Bronchial epithelial cell (primary cell): ENCODE data around the gene SBSN. TPM values are rescaled to one million over a fixed set of nuclear protein-coding genes. Genes with fewer than 3 reads are reported as not detected.
"Not testable (repeated sequence)": the region's sequence is repeated elsewhere in the genome, so short reads cannot be mapped to it uniquely, and the experiment has no call there.

Experiments
- DNase-seq: peaks from one replicate; pipeline ENCODE4 v3.0.0-alpha.2; 2010; ENCODE audit warnings: low read depth
- FAIRE-seq: peaks from 2 replicates; lab custom pipeline; 2011; peaks lifted over from hg19 to GRCh38; lab: Jason Lieb, UNC
- H3K27me3 ChIP-seq: 2 replicates; pipeline ENCODE4 v1.5.1; 2011; ENCODE audit warnings: low read length; ENCODE audit not compliant: control insufficient read depth, insufficient read depth
- H3K36me3 ChIP-seq: 2 replicates; pipeline ENCODE4 v1.5.1; 2011; ENCODE audit warnings: low read length; ENCODE audit not compliant: control insufficient read depth, insufficient read depth
- H3K4me3 ChIP-seq: 2 replicates; pipeline ENCODE4 v1.5.1; 2011; ENCODE audit warnings: mild to moderate bottlenecking, low read depth, low read length, control low read depth
- CTCF ChIP-seq: IDR thresholded peaks from 2 replicates; pipeline ENCODE4 v1.5.1; 2011; ENCODE audit warnings: mild to moderate bottlenecking, moderate library complexity, low read length, control low read depth, inconsistent platforms; ENCODE audit not compliant: insufficient read depth, severe bottlenecking
- total RNA-seq: library from RNA; depleted of rRNA; stranded (reverse); fragments of >200 nt; gene quantifications from 2 replicates; pipeline ENCODE4 v1.2.1, GENCODE V29; 2014

The SBSN gene
- total RNA-seq, 1 donor from 2014 or later: 9.5 TPM

- no peak for TF ChIP-seq CTCF
- FAIRE-seq: no peak
- H3K36me3 ChIP-seq: no peaks in the 10 kb centered on the region
These were observed 43.7 kb downstream of the SBSN start for GRCh38 chr19:35484252-35485036.

GRCh38 chr19:35483089-35483488 lies 45.0 kb downstream of the SBSN start:
- no peaks in the 10 kb centered on the region for H3K36me3 ChIP-seq
- H3K4me3 ChIP-seq: no peak overlapping the region
- peaks cover 3% of the 10 kb centered on the region for H3K27me3 ChIP-seq
- TF ChIP-seq CTCF: no peak
- FAIRE-seq (no peak), DNase-seq (no peak)

More at GRCh38 chr19:35484252-35485036, 43.7 kb downstream of the SBSN start:
- peaks cover 6% of the 10 kb centered on the region for H3K27me3 ChIP-seq
- H3K4me3 ChIP-seq: no peak overlapping the region
- no peak for DNase-seq

GRCh38 chr19:35478794-35479677 lies 49.1 kb downstream of the SBSN start:
- no peaks in the 10 kb centered on the region for H3K36me3 ChIP-seq
- no peak overlapping the region for H3K4me3 ChIP-seq
- H3K27me3 ChIP-seq: no peaks in the 10 kb centered on the region
- TF ChIP-seq CTCF: peak; percentile 25
- FAIRE-seq (no peak), DNase-seq (no peak)

GRCh38 chr19:35476149-35476548 lies 52.0 kb downstream of the SBSN start:
- Histone ChIP-seq H3K36me3 (no peaks in the 10 kb centered on the region), H3K27me3 (no peaks in the 10 kb centered on the region), H3K4me3 (no peak overlapping the region)
- peak; percentile 12 for TF ChIP-seq CTCF
- DNase-seq (no peak), FAIRE-seq (no peak)

GRCh38 chr19:35474594-35474993 lies 53.5 kb downstream of the SBSN start:
- H3K4me3 ChIP-seq, DNase-seq, H3K27me3 ChIP-seq, H3K36me3 ChIP-seq, FAIRE-seq: not testable (repeated sequence)

GRCh38 chr19:35474104-35474503 lies 54.0 kb downstream of the SBSN start:
- FAIRE-seq (no peak), DNase-seq (no peak)
- no peak overlapping the region for H3K4me3 ChIP-seq
- H3K36me3 ChIP-seq: no peaks in the 10 kb centered on the region
- H3K27me3 ChIP-seq: no peaks in the 10 kb centered on the region
- TF ChIP-seq CTCF: no peak
